Right lung (tissue), 10 donors: ENCODE results near the gene SIDT2. TPM values are rescaled to one million over a fixed set of nuclear protein-coding genes. Genes with fewer than 3 reads are reported as not detected.
"Not testable (repeated sequence)": the region's sequence is repeated elsewhere in the genome, so short reads cannot be mapped to it uniquely, and the experiment has no call there.

Source experiments
- DNase-seq, 2 donors: peaks; one replicate each; pipeline ENCODE4 v3.0.0-alpha.2; 2013
- long read RNA-seq, 8 donors: transcript quantifications; one replicate each; lab custom pipeline, GENCODE V29; 2026
- polyA plus RNA-seq, 5 donors: library from polyadenylated mRNA; unstranded; fragments of 120-200 nt; gene quantifications; one replicate each; pipeline versions ENCODE4 v1.2.1 to v1.2.3, GENCODE V29; 2013; ENCODE audit warnings: inconsistent platforms in 1 of 5, low replicate concordance in 1 of 5; ENCODE audit not compliant: insufficient read length in 5 of 5, insufficient read depth in 1 of 5

Gene SIDT2
- polyA plus RNA-seq, result 10 to 100 TPM; 22.5 to 36.4 (median 29.8) TPM
- long read RNA-seq, donor 1, full-length matches to known transcripts, result 1 of 1 reads
- long read RNA-seq, donor 1, partial matches to known transcripts, result 0 of 1 reads
- long read RNA-seq, donor 1, other reads (novel, unspliced or antisense), result 0 of 1 reads
- long read RNA-seq, donor 2, full-length matches to known transcripts, result 3 of 3 reads
- long read RNA-seq, donor 2, partial matches to known transcripts, result 0 of 3 reads
- long read RNA-seq, donor 2, other reads (novel, unspliced or antisense), result 0 of 3 reads
- long read RNA-seq, donor 3, full-length matches to known transcripts, result 2 of 2 reads
- long read RNA-seq, donor 3, partial matches to known transcripts, result 0 of 2 reads
- long read RNA-seq, donor 3, other reads (novel, unspliced or antisense), result 0 of 2 reads
- long read RNA-seq, donor 4, full-length matches to known transcripts, result 1 of 1 reads
- long read RNA-seq, donor 4, partial matches to known transcripts, result 0 of 1 reads
- long read RNA-seq, donor 4, other reads (novel, unspliced or antisense), result 0 of 1 reads
- long read RNA-seq, donor 5, result 0 reads
- long read RNA-seq, donor 6, full-length matches to known transcripts, result 4 of 22 reads
- long read RNA-seq, donor 6, partial matches to known transcripts, result 18 of 22 reads
- long read RNA-seq, donor 6, other reads (novel, unspliced or antisense), result 0 of 22 reads
- long read RNA-seq, donor 7, full-length matches to known transcripts, result 1 of 1 reads
- long read RNA-seq, donor 7, partial matches to known transcripts, result 0 of 1 reads
- long read RNA-seq, donor 7, other reads (novel, unspliced or antisense), result 0 of 1 reads
- long read RNA-seq, donor 8, full-length matches to known transcripts, result 1 of 1 reads
- long read RNA-seq, donor 8, partial matches to known transcripts, result 0 of 1 reads
- long read RNA-seq, donor 8, other reads (novel, unspliced or antisense), result 0 of 1 reads

GRCh38 chr11:117178210-117179034 is at the start of gene SIDT2:
Gene SIDT2 (plus strand): TSS chr11:117178743. CDS start chr11:117179264, 521 bp downstream.
- DNase-seq, result peak; percentile 95

- not testable (repeated sequence) for DNase-seq
Observed at GRCh38 chr11:117130396-117130795, 48.1 kb upstream of the SIDT2 start.

- no peak for DNase-seq
Observed at GRCh38 chr11:117130879-117131278, 47.7 kb upstream of the SIDT2 start.

GRCh38 chr11:117134431-117134830 is 44.1 kb upstream of the SIDT2 start:
- no peak for DNase-seq

- DNase-seq, result not testable (repeated sequence)
Observed at GRCh38 chr11:117134979-117135378, 43.6 kb upstream of the SIDT2 start.

- DNase-seq, result not testable (repeated sequence)
Observed at GRCh38 chr11:117137223-117138086, 41.1 kb upstream of the SIDT2 start.

GRCh38 chr11:117143390-117143789 is 35.2 kb upstream of the SIDT2 start:
- DNase-seq, result peak; percentile 45 to 53

- peak; percentile 95 for DNase-seq
Observed at GRCh38 chr11:117143871-117144476, 34.6 kb upstream of the SIDT2 start, which contains the start of gene PAFAH1B2. Gene PAFAH1B2 (plus strand): TSS chr11:117144287. CDS start chr11:117152448, 8,161 bp downstream.

GRCh38 chr11:117144477-117145392 is 33.8 kb upstream of the SIDT2 start:
- peak in 1 of 2 donors; percentile 20 for DNase-seq

- DNase-seq, result no peak
Observed at GRCh38 chr11:117145393-117145761, 33.2 kb upstream of the SIDT2 start.

- DNase-seq, result no peak
Observed at GRCh38 chr11:117146521-117146920, 32.0 kb upstream of the SIDT2 start.

GRCh38 chr11:117152066-117152465 is 26.5 kb upstream of the SIDT2 start:
- no peak for DNase-seq

GRCh38 chr11:117154468-117154867 is 24.1 kb upstream of the SIDT2 start:
- DNase-seq, result no peak

GRCh38 chr11:117157507-117157906 is 21.0 kb upstream of the SIDT2 start:
- no peak for DNase-seq

GRCh38 chr11:117159892-117160291 is 18.7 kb upstream of the SIDT2 start:
- no peak for DNase-seq

- DNase-seq, result no peak
Observed at GRCh38 chr11:117160826-117161225, 17.7 kb upstream of the SIDT2 start.

- DNase-seq, result no peak
Observed at GRCh38 chr11:117166491-117166890, 12.1 kb upstream of the SIDT2 start.

GRCh38 chr11:117169736-117170135 is 8.8 kb upstream of the SIDT2 start:
- no peak for DNase-seq

- DNase-seq, result no peak
Observed at GRCh38 chr11:117170210-117170609, 8.3 kb upstream of the SIDT2 start.
